ENCODE results near the gene OSGEP.

Gene OSGEP

DNA sequence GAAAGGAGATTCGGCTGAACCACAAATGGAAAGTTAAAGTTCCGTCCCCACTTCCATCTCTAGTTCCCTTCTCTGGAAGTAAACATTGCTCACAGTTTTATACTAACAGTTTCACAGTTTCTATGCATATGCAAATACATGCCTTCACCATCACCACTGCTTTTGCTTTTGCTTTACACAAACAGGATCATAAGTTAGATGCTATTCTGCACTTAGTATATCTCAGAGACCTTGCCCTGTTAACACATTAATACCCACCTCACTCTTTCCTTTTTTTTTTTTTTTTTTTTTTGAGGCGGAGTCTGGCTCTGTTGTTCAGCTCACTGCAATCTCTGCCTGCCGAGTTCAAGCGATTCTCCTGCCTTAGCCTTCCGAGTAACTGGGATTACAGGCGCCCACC is 42.2 kb downstream of the OSGEP start:
- Histone ChIP-seq H3K9me2 (ENCODE audit: low read depth, low read length) (no peaks in the 10 kb centered on the region), H3K27ac (ENCODE audit: low read depth, low read length, poor library complexity, severe bottlenecking) (no peak overlapping the region), H3K9me3 (ENCODE audit: low read length) (no peaks in the 10 kb centered on the region), H3F3A (ENCODE audit: insufficient read depth, low read length) (no peaks in the 10 kb centered on the region), H3K27me3 (ENCODE audit: insufficient read depth, low read length) (no peaks in the 10 kb centered on the region), H3K36me3 (ENCODE audit: insufficient read depth, low read length) (peaks cover 9% of the 10 kb centered on the region; the same call in 1 of the 2 replicates), H3K4me1 (ENCODE audit: insufficient read depth, low read length, severe bottlenecking) (peaks cover 20% of the 10 kb centered on the region), H3K9ac (ENCODE audit: low read length) (peak overlapping the region; percentile 89; the same call in 1 of the 2 replicates), H3K79me2 (ENCODE audit: insufficient read depth, low read length) (no peaks in the 10 kb centered on the region), H4K20me1 (ENCODE audit: insufficient read depth, low read length) (no peaks in the 10 kb centered on the region), H3K4me3 (ENCODE audit: low read depth, low read length, poor library complexity, severe bottlenecking) (peak overlapping the region; percentile 96), H3K4me2 (ENCODE audit: low read length) (peak overlapping the region; percentile 87), H2AFZ (ENCODE audit: low read length) (no peak overlapping the region)
- TF ChIP-seq, protein P1, sequence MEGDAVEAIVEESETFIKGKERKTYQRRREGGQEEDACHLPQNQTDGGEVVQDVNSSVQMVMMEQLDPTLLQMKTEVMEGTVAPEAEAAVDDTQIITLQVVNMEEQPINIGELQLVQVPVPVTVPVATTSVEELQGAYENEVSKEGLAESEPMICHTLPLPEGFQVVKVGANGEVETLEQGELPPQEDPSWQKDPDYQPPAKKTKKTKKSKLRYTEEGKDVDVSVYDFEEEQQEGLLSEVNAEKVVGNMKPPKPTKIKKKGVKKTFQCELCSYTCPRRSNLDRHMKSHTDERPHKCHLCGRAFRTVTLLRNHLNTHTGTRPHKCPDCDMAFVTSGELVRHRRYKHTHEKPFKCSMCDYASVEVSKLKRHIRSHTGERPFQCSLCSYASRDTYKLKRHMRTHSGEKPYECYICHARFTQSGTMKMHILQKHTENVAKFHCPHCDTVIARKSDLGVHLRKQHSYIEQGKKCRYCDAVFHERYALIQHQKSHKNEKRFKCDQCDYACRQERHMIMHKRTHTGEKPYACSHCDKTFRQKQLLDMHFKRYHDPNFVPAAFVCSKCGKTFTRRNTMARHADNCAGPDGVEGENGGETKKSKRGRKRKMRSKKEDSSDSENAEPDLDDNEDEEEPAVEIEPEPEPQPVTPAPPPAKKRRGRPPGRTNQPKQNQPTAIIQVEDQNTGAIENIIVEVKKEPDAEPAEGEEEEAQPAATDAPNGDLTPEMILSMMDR (IDR thresholded peaks at IDR 0.05; ENCODE audit: low read length): no peak
- TF ChIP-seq EZH2 (IDR thresholded peaks at IDR 0.05; ENCODE audit: borderline replicate concordance, low read length): no peak

DNA sequence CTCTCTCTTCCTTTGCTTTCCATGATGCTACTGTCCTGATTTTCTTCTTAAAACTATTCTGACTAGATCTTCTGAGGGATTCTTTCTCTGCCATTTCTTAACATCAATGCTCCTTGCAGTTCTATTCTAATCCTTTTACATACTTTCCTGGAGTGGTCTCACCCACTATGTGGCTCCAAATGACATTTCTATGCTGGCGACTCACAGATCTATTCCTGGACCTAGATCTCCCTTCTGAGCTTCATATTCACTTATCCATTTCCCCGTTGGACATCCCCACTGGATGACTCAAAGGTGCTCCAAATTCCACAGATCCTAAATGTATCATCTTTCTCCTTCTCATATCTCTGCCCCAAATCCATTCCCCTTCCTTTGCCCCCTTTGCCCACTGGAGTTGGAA is 45.4 kb downstream of the OSGEP start:
- Histone ChIP-seq H3K4me1 (ENCODE audit: insufficient read depth, low read length, severe bottlenecking) (peaks cover 14% of the 10 kb centered on the region), H3K9me2 (ENCODE audit: low read depth, low read length) (no peaks in the 10 kb centered on the region), H3K9ac (ENCODE audit: low read length) (no peak overlapping the region), H2AFZ (ENCODE audit: low read length) (no peak overlapping the region), H3K4me3 (ENCODE audit: low read depth, low read length, poor library complexity, severe bottlenecking) (no peak overlapping the region), H3K27ac (ENCODE audit: low read depth, low read length, poor library complexity, severe bottlenecking) (no peak overlapping the region), H3K9me3 (ENCODE audit: low read length) (no peaks in the 10 kb centered on the region), H3K79me2 (ENCODE audit: insufficient read depth, low read length) (no peaks in the 10 kb centered on the region), H4K20me1 (ENCODE audit: insufficient read depth, low read length) (no peaks in the 10 kb centered on the region), H3K36me3 (ENCODE audit: insufficient read depth, low read length) (peaks cover 27% of the 10 kb centered on the region), H3K4me2 (ENCODE audit: low read length) (no peak overlapping the region), H3F3A (ENCODE audit: insufficient read depth, low read length) (no peaks in the 10 kb centered on the region), H3K27me3 (ENCODE audit: insufficient read depth, low read length) (no peaks in the 10 kb centered on the region)
- no peak for TF ChIP-seq EZH2 (IDR thresholded peaks at IDR 0.05; ENCODE audit: borderline replicate concordance, low read length)
- TF ChIP-seq, protein P1 (IDR thresholded peaks at IDR 0.05; ENCODE audit: low read length): no peak

DNA sequence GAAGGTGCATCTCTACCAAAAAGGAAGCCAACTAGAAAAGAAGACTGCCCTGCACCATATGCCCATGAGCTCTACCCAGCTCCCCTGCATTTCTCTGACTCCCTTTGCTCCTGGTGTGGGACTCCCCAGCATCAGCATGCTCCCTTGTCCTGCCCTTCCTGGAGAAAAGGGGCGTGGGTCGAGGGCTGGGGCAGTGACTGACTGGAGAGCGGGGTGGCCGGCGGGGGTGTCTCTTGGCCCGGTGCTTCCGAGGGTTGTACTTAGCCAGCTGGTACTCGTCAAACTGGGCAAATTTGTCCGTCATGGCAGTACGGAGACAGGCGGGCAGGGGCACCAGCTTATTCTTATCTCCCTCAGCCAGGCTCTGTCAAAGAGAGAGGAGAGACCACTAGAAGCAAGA is 51.1 kb downstream of the OSGEP start:
- H3K9ac ChIP-seq (ENCODE audit: low read length): no peak overlapping the region
- no peak overlapping the region for H2AFZ ChIP-seq (ENCODE audit: low read length)
- no peak overlapping the region for H3K4me3 ChIP-seq (ENCODE audit: low read depth, low read length, poor library complexity, severe bottlenecking)
- H3F3A ChIP-seq (ENCODE audit: insufficient read depth, low read length): no peaks in the 10 kb centered on the region
- no peak overlapping the region for H3K27ac ChIP-seq (ENCODE audit: low read depth, low read length, poor library complexity, severe bottlenecking)
- H3K27me3 ChIP-seq (ENCODE audit: insufficient read depth, low read length): no peaks in the 10 kb centered on the region
- no peak overlapping the region for H3K4me2 ChIP-seq (ENCODE audit: low read length)
- TF ChIP-seq, protein P1 (IDR thresholded peaks at IDR 0.05; ENCODE audit: low read length): no peak
- H3K9me2 ChIP-seq (ENCODE audit: low read depth, low read length): no peaks in the 10 kb centered on the region
- H3K79me2 ChIP-seq (ENCODE audit: insufficient read depth, low read length): no peaks in the 10 kb centered on the region
- H3K36me3 ChIP-seq (ENCODE audit: insufficient read depth, low read length): peaks cover 58% of the 10 kb centered on the region
- no peaks in the 10 kb centered on the region for H3K4me1 ChIP-seq (ENCODE audit: insufficient read depth, low read length, severe bottlenecking)
- H4K20me1 ChIP-seq (ENCODE audit: insufficient read depth, low read length): no peaks in the 10 kb centered on the region
- no peaks in the 10 kb centered on the region for H3K9me3 ChIP-seq (ENCODE audit: low read length)
